ENCODE results near the gene NHSL2. TPM values are rescaled to one million over a fixed set of nuclear protein-coding genes. Genes with fewer than 3 reads are reported as not detected.
A peak's percentile ranks its signal among the peaks of the same experiment; 100 is the strongest.

NHSL2 gene
- total RNA-seq, 1 experiment from 2014 or later: 0.58 TPM

DNA sequence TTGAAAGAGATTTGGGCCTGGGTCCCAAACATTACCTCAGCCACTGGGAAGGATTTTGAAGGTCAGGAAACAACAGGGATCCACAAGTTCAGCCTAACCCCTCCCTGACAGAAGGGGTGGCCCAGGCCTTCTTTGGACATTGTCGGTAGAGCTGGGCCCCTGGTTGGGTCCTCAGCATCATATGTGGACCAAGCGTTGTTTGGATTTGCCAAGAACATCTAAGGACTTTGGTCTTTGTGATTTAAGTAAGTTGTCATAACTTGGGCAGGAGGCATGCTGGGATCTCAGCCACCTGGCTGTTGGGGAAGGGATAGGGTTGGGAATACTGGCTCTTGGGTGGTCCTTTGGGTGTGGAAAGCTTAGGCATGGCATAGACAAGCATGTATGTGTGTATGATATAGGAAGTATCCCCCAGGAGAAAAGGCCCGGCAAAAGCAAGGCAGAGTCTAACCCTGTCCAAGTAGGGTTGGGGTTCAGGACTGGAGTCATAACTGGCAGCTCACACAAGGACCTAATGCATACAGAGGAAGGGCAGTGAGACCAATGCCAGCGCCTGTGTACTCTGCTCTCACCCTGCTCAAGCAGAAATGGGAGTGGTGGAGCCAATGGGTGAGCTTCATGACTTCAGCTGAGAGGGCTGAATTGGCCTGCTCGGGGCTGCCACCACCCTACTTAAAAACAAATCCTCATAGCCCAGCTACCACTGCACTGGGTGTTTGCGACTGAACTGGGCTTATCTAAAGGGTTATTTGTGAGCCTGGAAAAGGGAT, 118.2 kb downstream of the NHSL2 start:
- intact Hi-C loops (cut with micrococcal nuclease; ENCODE audit: unreplicated experiment): no loop called here
- no peak for TF ChIP-seq CTCF (conservative IDR thresholded peaks at IDR 0.05; ENCODE audit: low read depth, low read length)
- TF ChIP-seq EZH2 (IDR thresholded peaks at IDR 0.05; ENCODE audit: borderline replicate concordance, low read depth, low read length, poor library complexity, severe bottlenecking): no peak
- BruUV-seq (replicated peaks): no TSS peak
- no peaks in the 10 kb centered on the region for H3K9me3 ChIP-seq (ENCODE audit: low read depth, low read length, poor library complexity, severe bottlenecking)
- DNase-seq (ENCODE audit: low spot score): no peak
- no peak overlapping the region for H3K27ac ChIP-seq (ENCODE audit: low read depth, low read length, poor library complexity, severe bottlenecking)
- H3K27me3 ChIP-seq (replicated peaks; ENCODE audit: insufficient read depth, low read depth, low read length, poor library complexity): no peaks in the 10 kb centered on the region
- ChIA-PET POLR2A (ENCODE audit: low non-redundant PET) (no interaction called here), CTCF (interaction anchor here (0.5 kb wide), 1 partner anchor 98 kb away, joined by 4 read pairs; no protein-coding TSS in a partner anchor)
- H3K4me3 ChIP-seq (ENCODE audit: low read depth, low read length, poor library complexity, severe bottlenecking): no peak overlapping the region
- no peaks in the 10 kb centered on the region for H3K4me1 ChIP-seq (ENCODE audit: insufficient read depth, low read length, poor library complexity, severe bottlenecking)
- no peaks in the 10 kb centered on the region for H3K36me3 ChIP-seq (ENCODE audit: insufficient read depth, low read length, poor library complexity, severe bottlenecking)

DNA sequence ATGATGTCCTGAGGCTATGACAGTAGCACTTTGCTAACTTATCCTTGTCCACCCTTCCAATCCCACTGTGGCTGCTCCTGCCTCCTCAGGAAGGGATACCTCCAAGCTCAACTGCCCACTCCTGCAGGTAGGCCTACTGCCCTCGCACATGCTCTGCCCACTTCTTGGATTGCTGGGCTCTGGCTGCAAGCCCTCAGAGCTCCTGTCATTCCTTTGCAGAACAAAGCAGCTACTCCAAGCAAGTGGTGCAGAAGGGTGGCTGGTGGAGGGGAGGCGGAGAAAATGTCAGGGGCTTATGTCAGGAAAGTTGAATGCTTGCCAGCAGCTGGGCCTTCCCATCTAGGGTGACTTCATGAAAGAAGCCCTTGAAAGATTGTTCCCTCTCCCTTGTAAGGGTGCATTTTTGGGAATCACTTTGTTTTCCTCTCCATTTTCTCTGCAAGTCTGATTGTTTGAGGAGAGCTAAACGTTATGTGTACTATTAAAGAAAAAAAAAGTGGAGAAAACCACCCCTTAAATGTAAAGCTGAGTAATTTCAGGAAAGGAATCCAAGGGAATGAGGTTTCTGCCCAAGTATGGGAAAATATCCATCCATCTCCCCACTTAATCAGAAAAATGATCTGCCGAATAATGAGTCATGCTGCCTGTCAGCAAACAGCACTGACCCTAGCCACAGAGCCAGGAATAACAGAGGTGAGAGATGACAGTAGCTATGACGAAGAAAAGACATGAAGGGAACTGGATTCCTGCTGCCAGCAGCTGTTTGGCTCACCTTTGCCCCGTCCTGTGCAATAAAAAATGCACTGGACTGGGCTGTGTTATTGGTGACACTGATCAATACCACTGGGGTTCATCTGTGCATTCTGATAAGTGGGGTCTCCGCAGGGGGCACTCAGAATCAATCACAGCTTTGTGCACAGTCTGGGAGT, 119.1 kb downstream of the NHSL2 start:
- Histone ChIP-seq H3K27ac (ENCODE audit: low read depth, low read length, poor library complexity, severe bottlenecking) (no peak overlapping the region), H3K9me3 (ENCODE audit: low read depth, low read length, poor library complexity, severe bottlenecking) (no peaks in the 10 kb centered on the region), H3K4me1 (ENCODE audit: insufficient read depth, low read length, poor library complexity, severe bottlenecking) (no peaks in the 10 kb centered on the region), H3K4me3 (ENCODE audit: low read depth, low read length, poor library complexity, severe bottlenecking) (no peak overlapping the region), H3K27me3 (replicated peaks; ENCODE audit: insufficient read depth, low read depth, low read length, poor library complexity) (no peaks in the 10 kb centered on the region), H3K36me3 (ENCODE audit: insufficient read depth, low read length, poor library complexity, severe bottlenecking) (no peaks in the 10 kb centered on the region)
- no peak for TF ChIP-seq EZH2 (IDR thresholded peaks at IDR 0.05; ENCODE audit: borderline replicate concordance, low read depth, low read length, poor library complexity, severe bottlenecking)
- TF ChIP-seq CTCF (conservative IDR thresholded peaks at IDR 0.05; ENCODE audit: low read depth, low read length): no peak
- DNase-seq (ENCODE audit: low spot score): peak; percentile 16
- ChIA-PET CTCF (no interaction called here), POLR2A (ENCODE audit: low non-redundant PET) (no interaction called here)
- intact Hi-C loops (cut with micrococcal nuclease; ENCODE audit: unreplicated experiment): no loop called here
- BruUV-seq (replicated peaks): no TSS peak

DNA sequence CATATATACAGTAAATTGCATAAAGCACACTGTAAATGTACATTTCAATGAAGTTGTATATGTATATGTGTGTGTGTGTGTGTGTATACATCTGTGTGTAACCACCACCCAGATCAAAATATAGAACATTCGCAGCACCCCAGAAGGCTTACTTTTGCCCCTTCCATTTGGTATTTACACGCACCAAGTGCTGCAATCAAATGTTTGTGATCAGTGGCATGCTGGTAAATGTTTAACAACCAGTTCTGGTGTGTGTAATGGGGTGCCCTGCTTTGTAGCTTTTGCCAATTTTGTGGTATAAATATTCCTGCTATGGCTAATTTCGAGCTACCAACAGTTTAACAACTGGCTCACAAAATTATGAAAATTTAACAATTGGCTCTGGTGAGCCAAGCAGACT, 119.8 kb downstream of the NHSL2 start:
- H3K4me1 ChIP-seq (ENCODE audit: insufficient read depth, low read length, poor library complexity, severe bottlenecking): no peaks in the 10 kb centered on the region
- TF ChIP-seq CTCF (conservative IDR thresholded peaks at IDR 0.05; ENCODE audit: low read depth, low read length) (no peak), EZH2 (IDR thresholded peaks at IDR 0.05; ENCODE audit: borderline replicate concordance, low read depth, low read length, poor library complexity, severe bottlenecking) (no peak)
- no peak overlapping the region for H3K27ac ChIP-seq (ENCODE audit: low read depth, low read length, poor library complexity, severe bottlenecking)
- DNase-seq (ENCODE audit: low spot score): no peak
- POLR2A ChIA-PET (ENCODE audit: low non-redundant PET): no interaction called here
- intact Hi-C loops (cut with micrococcal nuclease; ENCODE audit: unreplicated experiment): no loop called here
- no peaks in the 10 kb centered on the region for H3K27me3 ChIP-seq (replicated peaks; ENCODE audit: insufficient read depth, low read depth, low read length, poor library complexity)
- CTCF ChIA-PET: no interaction called here
- no peaks in the 10 kb centered on the region for H3K36me3 ChIP-seq (ENCODE audit: insufficient read depth, low read length, poor library complexity, severe bottlenecking)
- H3K9me3 ChIP-seq (ENCODE audit: low read depth, low read length, poor library complexity, severe bottlenecking): no peaks in the 10 kb centered on the region
- no peak overlapping the region for H3K4me3 ChIP-seq (ENCODE audit: low read depth, low read length, poor library complexity, severe bottlenecking)
- BruUV-seq (replicated peaks): no TSS peak

Measured in A673 (cell line).